Muscle of leg (tissue), 11 donors: Measurements from ENCODE around the gene CACNA1D. TPM values are rescaled to one million over a fixed set of nuclear protein-coding genes. Genes with fewer than 3 reads are reported as not detected.

Experiments used
- DNase-seq: peaks from one replicate; pipeline ENCODE4 v3.0.0; 2013
- H3K27ac ChIP-seq: one replicate; pipeline ENCODE4 v1.5.1; 2013; ENCODE audit warnings: mild to moderate bottlenecking, low read length, control low read depth
- H3K27me3 ChIP-seq: one replicate; pipeline ENCODE4 v1.6.1; 2013; ENCODE audit warnings: low read length; ENCODE audit not compliant: control insufficient read depth, insufficient read depth
- H3K36me3 ChIP-seq: one replicate; pipeline ENCODE4 v1.6.1; 2013; ENCODE audit warnings: low read length; ENCODE audit not compliant: control insufficient read depth, insufficient read depth
- H3K4me1 ChIP-seq: one replicate; pipeline ENCODE4 v1.6.1; 2013; ENCODE audit warnings: low read length; ENCODE audit not compliant: control insufficient read depth, insufficient read depth
- H3K4me3 ChIP-seq: one replicate; pipeline ENCODE4 v1.5.1; 2013; ENCODE audit warnings: low read length, control low read depth
- H3K9me3 ChIP-seq: replicated peaks from 2 replicates; pipeline ENCODE4 v1.6.1; 2013; ENCODE audit warnings: low read depth, low read length; ENCODE audit not compliant: control insufficient read depth
- WGBS: methylation state at CpG from one replicate; pipeline ENCODE4 v1.1.5; 2013; ENCODE audit warnings: missing lambda C conversion rate; ENCODE audit not compliant: insufficient coverage; 5-methylcytosine and 5-hydroxymethylcytosine counted together
- polyA plus RNA-seq, 8 donors: library from polyadenylated mRNA; unstranded; fragments of 120-200 nt; gene quantifications; one replicate each; pipeline versions ENCODE4 v1.2.1 to v1.2.3, GENCODE V29; 2013; ENCODE audit warnings: inconsistent platforms in 1 of 8, low replicate concordance in 1 of 8; ENCODE audit not compliant: insufficient read length in 8 of 8, insufficient read depth in 1 of 8
- total RNA-seq: library from RNA; stranded (reverse); fragments of 120-200 nt; gene quantifications from one replicate; pipeline ENCODE4 v1.2.4, GENCODE V29; 2013

Gene CACNA1D
- total and polyA plus RNA-seq, 9 donors, result 0.86 to 6.3 (median 2.1) TPM

DNA sequence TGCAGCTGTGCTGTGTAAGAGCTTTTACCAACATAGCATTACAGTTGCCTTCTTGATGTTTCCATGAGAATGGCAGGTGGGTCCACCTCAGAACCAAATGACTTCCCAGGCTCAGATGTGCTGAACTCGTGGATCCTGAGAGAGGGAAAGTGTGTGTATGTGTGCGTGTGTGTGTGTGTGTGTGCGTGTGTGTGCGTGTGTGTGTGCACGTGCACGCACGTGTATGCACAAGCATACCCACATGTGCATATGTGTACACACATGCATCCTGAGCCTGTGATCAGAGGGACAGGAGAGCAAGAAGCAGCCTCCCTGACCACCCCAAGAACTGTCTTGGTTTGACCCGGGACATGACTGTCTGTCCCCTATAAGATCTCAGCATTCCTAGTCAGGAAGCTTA lies 303.7 kb downstream of the CACNA1D start:
- 97% methylated on average over 4 of the region's 8 CpGs for WGBS
- Histone ChIP-seq H3K4me1 (peaks cover 2% of the 10 kb centered on the region), H3K36me3 (no peaks in the 10 kb centered on the region), H3K27me3 (peaks cover 3% of the 10 kb centered on the region), H3K4me3 (no peak overlapping the region), H3K9me3 (no peaks in the 10 kb centered on the region), H3K27ac (no peak overlapping the region)
- no peak for DNase-seq

DNA sequence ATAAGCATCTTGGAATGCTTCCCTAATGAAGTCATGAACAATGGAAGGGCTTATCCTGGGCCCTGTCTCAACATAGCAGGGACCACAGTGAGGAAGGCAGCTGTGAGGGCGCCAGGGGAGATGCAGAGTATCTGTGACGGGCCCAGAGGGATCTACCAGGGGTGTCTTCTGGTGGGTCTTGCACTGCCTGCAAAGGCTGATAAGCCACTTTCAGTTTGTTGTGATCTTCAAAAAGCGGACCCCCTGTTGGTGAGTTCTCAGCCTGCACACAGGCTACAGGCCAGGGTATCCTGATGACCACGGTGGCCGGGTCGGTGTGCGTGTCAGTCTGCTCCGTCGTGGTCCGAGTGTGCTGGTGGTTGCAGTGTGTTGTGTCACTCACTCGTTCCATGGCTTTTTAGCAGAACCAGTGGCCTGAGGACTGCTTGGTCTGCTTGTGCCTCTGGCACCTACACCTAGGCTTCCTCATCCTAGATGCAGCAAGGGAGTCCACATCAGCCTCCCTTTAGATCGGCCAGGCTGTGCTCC lies 305.0 kb downstream of the CACNA1D start:
- Histone ChIP-seq H3K27me3 (peaks cover 3% of the 10 kb centered on the region), H3K4me1 (peaks cover 9% of the 10 kb centered on the region), H3K9me3 (no peaks in the 10 kb centered on the region), H3K4me3 (no peak overlapping the region), H3K27ac (no peak overlapping the region), H3K36me3 (no peaks in the 10 kb centered on the region)
- WGBS, result 95% methylated on average over 4 of the region's 12 CpGs
- no peak for DNase-seq

- H3K4me1 ChIP-seq, result peaks cover 16% of the 10 kb centered on the region
- H3K27ac ChIP-seq, result no peak overlapping the region
- H3K9me3 ChIP-seq, result no peaks in the 10 kb centered on the region
- no peak for DNase-seq
- 60% methylated on average over 8 of the region's 16 CpGs for WGBS
- peaks cover 3% of the 10 kb centered on the region for H3K27me3 ChIP-seq
- H3K36me3 ChIP-seq, result no peaks in the 10 kb centered on the region
- no peak overlapping the region for H3K4me3 ChIP-seq
These were observed 305.9 kb downstream of the CACNA1D start for GRCh38 chr3:53800041-53800906.

DNA sequence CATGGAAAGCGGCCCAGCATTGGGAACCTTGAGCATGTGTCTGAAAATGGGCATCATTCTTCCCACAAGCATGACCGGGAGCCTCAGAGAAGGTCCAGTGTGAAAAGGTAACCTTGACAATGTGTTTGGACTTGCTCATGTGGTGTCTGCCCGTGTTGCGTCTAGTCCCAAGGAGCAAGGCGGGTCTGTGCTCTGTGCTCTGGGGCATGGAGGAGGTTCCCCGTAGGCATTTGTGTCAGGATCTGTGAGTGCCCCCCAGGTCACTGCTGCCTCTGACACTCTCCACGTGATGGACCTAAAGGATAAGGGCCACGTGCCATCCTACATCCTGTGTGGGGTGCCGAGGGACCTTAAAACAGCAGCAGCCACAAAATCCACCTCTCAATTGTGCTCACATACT lies 306.9 kb downstream of the CACNA1D start:
- WGBS, result 95% methylated on average over 8 of the region's 9 CpGs
- no peak overlapping the region for H3K27ac ChIP-seq
- H3K36me3 ChIP-seq, result no peaks in the 10 kb centered on the region

DNA sequence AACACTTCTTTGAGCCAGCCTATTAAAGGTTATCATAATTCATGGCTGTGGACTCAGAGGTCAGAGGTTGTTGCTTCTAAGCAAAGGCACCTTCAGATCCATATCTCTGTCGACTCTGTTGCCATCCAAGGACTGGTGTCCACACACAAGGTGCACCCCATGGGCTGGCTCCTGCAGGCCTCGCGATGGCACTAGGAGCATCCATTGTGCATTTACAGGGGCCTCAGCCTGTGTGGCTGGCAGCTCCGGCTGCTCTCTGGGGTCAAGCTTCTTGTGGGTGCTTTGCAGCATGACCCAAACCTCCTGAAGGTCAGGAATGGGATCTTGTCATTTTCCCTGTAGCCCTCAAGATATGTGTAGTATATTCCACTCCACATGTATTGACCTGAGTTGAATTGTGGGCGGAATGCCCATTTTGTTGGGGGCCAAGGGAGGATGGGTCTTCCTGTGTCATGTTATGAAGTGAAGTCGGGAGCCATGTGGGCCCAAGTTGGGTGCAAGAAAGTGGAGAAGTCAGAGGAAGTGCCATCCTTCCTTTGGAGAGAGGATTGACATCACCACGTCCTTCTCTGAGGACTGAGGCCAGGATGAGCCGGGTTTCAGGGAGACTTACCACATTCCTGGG lies 308.0 kb downstream of the CACNA1D start:
- Histone ChIP-seq H3K4me1 (peaks cover 28% of the 10 kb centered on the region), H3K9me3 (no peaks in the 10 kb centered on the region), H3K27me3 (no peaks in the 10 kb centered on the region), H3K4me3 (no peak overlapping the region), H3K27ac (no peak overlapping the region), H3K36me3 (no peaks in the 10 kb centered on the region)
- DNase-seq, result no peak
- 78% methylated on average over 4 of the region's 8 CpGs for WGBS

More for the DNA sequence above, 306.9 kb downstream of the CACNA1D start:
- Histone ChIP-seq H3K4me3 (no peak overlapping the region), H3K4me1 (peaks cover 19% of the 10 kb centered on the region), H3K27me3 (no peaks in the 10 kb centered on the region), H3K9me3 (no peaks in the 10 kb centered on the region)
- no peak for DNase-seq

DNA sequence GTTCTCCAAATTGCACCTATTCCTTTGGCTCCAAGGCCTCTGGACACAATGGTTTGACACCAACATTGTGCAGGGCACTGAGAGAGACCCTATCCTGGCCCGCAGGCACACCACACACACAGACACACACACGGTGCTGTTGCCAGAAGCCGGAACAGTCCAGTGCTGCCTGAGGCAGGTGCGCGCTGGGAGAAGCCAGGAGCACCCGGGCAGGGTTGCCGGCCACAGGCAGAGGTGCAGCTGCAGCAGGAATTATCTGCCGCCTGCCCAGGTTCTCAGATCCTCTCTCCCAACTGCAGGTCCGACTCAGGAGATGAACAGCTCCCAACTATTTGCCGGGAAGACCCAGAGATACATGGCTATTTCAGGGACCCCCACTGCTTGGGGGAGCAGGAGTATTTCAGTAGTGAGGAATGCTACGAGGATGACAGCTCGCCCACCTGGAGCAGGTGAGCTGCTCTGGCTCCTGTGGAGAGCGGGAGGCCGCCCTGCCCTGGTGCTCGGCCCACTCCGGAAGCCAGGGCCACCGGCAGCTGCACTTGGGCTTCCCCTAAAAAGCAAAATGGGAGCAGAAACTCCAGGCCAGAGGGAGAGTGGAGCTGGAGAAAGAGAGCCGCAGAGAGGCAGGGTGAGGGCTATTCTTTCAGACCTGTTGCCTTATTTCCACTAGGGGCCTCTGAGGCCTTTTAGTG lies 308.9 kb downstream of the CACNA1D start:
- peaks cover 28% of the 10 kb centered on the region for H3K4me1 ChIP-seq

GRCh38 chr3:53803816-53804695 lies 309.6 kb downstream of the CACNA1D start:
- Histone ChIP-seq H3K4me3 (no peak overlapping the region), H3K36me3 (no peaks in the 10 kb centered on the region), H3K27me3 (no peaks in the 10 kb centered on the region), H3K9me3 (no peaks in the 10 kb centered on the region), H3K27ac (no peak overlapping the region), H3K4me1 (peaks cover 28% of the 10 kb centered on the region)
- DNase-seq, result no peak
- WGBS, result 52% methylated on average over 16 of the region's 20 CpGs

More for the DNA sequence above, 308.9 kb downstream of the CACNA1D start:
- DNase-seq, result no peak
- Histone ChIP-seq H3K9me3 (no peaks in the 10 kb centered on the region), H3K27ac (no peak overlapping the region), H3K27me3 (no peaks in the 10 kb centered on the region), H3K4me3 (no peak overlapping the region), H3K36me3 (no peaks in the 10 kb centered on the region)
- WGBS, result 84% methylated on average over 14 of the region's 18 CpGs

GRCh38 chr3:53804697-53805462 lies 310.5 kb downstream of the CACNA1D start:
- no peaks in the 10 kb centered on the region for H3K9me3 ChIP-seq
- WGBS, result 68% methylated on average over 9 of the region's 14 CpGs
- no peak for DNase-seq

More at GRCh38 chr3:53804697-53805462, 310.5 kb downstream of the CACNA1D start:
- no peak overlapping the region for H3K4me3 ChIP-seq
- no peak overlapping the region for H3K27ac ChIP-seq
- peaks cover 28% of the 10 kb centered on the region for H3K4me1 ChIP-seq
- H3K27me3 ChIP-seq, result no peaks in the 10 kb centered on the region
- H3K36me3 ChIP-seq, result no peaks in the 10 kb centered on the region
